ENCODE results near the gene GANC.

GANC gene

DNA sequence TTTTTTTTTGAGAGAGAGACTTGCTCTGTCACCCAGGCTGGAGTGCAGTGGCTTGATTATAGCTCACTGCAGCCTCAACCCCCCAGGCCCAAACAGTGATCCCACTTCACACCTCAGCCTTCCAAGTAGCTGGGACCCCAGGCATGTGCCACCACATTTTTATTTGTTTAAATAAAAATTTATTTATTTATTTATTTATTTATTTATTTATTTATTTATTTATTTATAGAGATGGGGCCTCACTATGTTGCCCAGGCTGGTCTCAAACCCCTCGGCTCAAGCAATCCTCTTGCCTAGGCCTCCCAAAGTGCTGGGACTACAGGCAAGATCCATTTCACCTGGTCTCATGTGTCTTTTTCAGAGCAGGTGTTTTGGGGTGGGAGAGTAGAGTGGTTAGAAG lies 101.8 kb downstream of the GANC start:
- no peak for TF ChIP-seq GATA2 (IDR thresholded peaks at IDR 0.05; ENCODE audit: low read depth, low read length)
- TF ChIP-seq GATA3 (IDR thresholded peaks at IDR 0.05; ENCODE audit: low read depth, low read length) = no peak

DNA sequence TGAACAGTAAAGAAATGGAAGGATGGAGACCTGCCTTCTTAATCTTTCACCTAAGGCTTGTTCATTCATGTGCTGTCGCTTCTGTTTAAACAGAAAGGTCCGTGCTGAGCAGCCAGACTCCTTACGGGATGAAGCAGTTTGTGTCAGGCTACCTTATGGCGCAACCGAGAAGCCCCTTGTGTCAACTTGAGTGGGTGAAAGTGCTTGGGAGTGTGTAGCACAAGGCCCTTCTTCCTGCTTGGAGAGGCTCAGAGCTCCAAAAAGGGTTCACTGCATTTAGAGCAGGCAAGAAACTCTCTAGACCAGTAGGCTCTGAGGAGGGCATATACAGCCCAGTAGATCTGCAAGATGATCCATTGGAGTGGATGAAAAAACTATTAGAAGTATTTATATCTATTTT lies 102.3 kb downstream of the GANC start:
- TF ChIP-seq GATA3 (IDR thresholded peaks at IDR 0.05; ENCODE audit: low read depth, low read length) (no peak), GATA2 (IDR thresholded peaks at IDR 0.05; ENCODE audit: low read depth, low read length) (no peak)

DNA sequence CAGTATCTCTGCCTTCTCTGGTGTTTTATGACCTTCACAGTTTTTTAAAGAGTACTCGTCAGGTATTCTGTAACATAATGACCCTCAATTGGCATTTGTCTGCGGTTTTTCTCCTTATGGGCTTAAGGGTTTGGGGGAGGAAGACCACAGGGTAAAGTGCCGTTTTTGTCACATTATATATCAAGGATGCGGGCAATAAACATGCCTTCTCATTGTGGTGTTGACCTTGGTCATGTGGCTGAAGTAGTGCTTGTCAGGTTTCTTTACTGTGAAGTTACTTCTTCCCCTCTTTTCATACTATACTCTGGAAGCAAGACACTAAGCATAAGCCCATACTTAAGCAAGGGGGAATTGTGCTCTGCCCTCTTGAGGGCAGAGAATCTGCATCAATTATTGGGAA lies 102.9 kb downstream of the GANC start:
- TF ChIP-seq GATA3 (IDR thresholded peaks at IDR 0.05; ENCODE audit: low read depth, low read length) (no peak), GATA2 (IDR thresholded peaks at IDR 0.05; ENCODE audit: low read depth, low read length) (no peak)

GRCh38 chr15:42378011-42378410 lies 105.0 kb downstream of the GANC start:
- TF ChIP-seq GATA3 (IDR thresholded peaks at IDR 0.05; ENCODE audit: low read depth, low read length) (no peak), GATA2 (IDR thresholded peaks at IDR 0.05; ENCODE audit: low read depth, low read length) (no peak)

DNA sequence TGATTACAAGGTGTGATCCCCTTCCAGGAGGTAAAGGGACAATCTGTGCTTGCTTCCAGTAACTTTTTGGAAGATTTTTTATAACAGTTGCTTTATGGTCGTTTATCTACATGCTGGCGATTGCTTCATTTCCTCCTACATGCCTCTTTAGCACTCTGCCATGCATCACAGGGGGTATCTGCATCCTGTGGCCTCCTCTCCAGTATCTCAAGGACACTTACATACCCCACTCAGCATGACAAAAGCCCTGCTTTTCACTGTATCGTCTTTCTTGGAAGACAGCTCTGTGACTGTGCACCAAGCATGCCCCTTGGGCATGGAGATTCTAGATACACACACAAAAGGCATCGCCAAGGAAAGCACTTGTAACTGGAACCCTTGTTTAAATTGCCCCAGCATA lies 111.6 kb downstream of the GANC start:
- no peak for TF ChIP-seq GATA2 (IDR thresholded peaks at IDR 0.05; ENCODE audit: low read depth, low read length)
- no peak for TF ChIP-seq GATA3 (IDR thresholded peaks at IDR 0.05; ENCODE audit: low read depth, low read length)

GRCh38 chr15:42385206-42385979 lies 112.4 kb downstream of the GANC start:
- no peak for TF ChIP-seq GATA3 (IDR thresholded peaks at IDR 0.05; ENCODE audit: low read depth, low read length)
- TF ChIP-seq GATA2 (IDR thresholded peaks at IDR 0.05; ENCODE audit: low read depth, low read length) = no peak

GRCh38 chr15:42385980-42386700 lies 113.1 kb downstream of the GANC start:
- TF ChIP-seq GATA2 (IDR thresholded peaks at IDR 0.05; ENCODE audit: low read depth, low read length) = no peak
- TF ChIP-seq GATA3 (IDR thresholded peaks at IDR 0.05; ENCODE audit: low read depth, low read length) = no peak

DNA sequence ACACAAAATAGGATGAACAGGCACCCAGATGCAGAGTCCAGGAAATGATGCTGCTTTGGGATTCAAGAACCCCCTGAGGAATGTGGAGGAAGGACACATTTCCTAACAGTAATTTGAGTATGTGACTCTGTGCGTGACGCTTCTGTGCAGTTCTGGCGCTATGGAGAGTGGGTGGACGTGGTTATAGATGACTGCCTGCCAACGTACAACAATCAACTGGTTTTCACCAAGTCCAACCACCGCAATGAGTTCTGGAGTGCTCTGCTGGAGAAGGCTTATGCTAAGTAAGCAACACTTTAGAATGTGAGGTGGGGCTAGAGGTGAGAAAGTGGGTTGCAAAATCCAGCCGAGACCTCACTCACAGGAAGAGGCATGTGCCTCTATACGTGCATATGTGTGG lies 114.6 kb downstream of the GANC start:
- TF ChIP-seq GATA3 (IDR thresholded peaks at IDR 0.05; ENCODE audit: low read depth, low read length) (no peak), GATA2 (IDR thresholded peaks at IDR 0.05; ENCODE audit: low read depth, low read length) (no peak)

DNA sequence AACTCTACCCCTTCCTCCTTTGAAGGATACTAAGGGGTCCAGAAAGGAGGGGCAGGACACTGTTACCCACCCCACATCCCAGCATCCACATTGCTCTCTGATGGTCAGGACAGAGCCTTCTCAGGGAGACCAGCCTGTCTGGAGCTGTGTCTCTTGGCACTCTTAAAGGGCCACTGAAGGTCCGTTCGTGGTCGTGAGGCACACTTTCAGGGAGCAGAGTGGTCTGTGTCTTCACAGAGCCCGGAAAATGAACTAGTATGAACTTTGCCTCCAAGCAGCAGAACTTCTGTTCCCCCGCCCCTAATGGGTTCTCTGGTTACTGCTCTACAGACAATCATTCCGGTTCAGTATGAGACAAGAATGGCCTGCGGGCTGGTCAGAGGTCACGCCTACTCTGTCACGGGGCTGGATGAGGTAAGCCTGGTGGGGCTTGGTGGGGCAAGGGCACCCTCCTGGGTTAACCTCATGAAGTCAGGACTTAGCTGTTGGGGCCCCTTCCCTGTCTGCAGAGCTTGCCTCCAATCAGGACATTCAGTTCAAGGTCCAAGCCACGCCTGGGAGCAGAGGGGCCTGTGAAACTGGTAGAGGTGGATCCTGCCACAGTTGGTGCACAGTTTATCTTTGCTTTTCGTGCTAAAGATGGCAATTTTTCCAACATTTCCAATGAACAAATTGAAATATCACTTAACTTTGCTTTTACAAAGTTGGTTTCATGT lies 119.5 kb downstream of the GANC start:
- no peak for TF ChIP-seq GATA3 (IDR thresholded peaks at IDR 0.05; ENCODE audit: low read depth, low read length)
- TF ChIP-seq GATA2 (IDR thresholded peaks at IDR 0.05; ENCODE audit: low read depth, low read length) = no peak

DNA sequence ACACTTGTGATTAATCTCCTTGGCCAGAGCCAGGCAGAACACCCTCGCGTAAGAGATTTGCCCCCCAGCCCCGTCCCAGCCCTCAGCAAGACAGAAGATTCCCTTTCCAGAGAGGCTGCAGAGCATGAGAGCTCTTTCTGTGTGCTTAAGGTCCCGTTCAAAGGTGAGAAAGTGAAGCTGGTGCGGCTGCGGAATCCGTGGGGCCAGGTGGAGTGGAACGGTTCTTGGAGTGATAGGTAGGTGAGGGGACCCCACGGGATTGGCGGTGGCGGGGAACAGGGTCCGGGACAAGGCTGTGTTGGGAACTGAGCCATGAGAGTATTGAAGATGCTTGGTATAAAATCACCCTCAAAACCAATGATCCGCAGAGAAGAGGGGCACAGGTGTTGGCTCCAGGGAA lies 121.1 kb downstream of the GANC start:
- TF ChIP-seq GATA3 (IDR thresholded peaks at IDR 0.05; ENCODE audit: low read depth, low read length) = no peak
- no peak for TF ChIP-seq GATA2 (IDR thresholded peaks at IDR 0.05; ENCODE audit: low read depth, low read length)

- no peak for TF ChIP-seq GATA2 (IDR thresholded peaks at IDR 0.05; ENCODE audit: low read depth, low read length)
- no peak for TF ChIP-seq GATA3 (IDR thresholded peaks at IDR 0.05; ENCODE audit: low read depth, low read length)
Measured at GRCh38 chr15:42395838-42396237, 122.8 kb downstream of the GANC start.

DNA sequence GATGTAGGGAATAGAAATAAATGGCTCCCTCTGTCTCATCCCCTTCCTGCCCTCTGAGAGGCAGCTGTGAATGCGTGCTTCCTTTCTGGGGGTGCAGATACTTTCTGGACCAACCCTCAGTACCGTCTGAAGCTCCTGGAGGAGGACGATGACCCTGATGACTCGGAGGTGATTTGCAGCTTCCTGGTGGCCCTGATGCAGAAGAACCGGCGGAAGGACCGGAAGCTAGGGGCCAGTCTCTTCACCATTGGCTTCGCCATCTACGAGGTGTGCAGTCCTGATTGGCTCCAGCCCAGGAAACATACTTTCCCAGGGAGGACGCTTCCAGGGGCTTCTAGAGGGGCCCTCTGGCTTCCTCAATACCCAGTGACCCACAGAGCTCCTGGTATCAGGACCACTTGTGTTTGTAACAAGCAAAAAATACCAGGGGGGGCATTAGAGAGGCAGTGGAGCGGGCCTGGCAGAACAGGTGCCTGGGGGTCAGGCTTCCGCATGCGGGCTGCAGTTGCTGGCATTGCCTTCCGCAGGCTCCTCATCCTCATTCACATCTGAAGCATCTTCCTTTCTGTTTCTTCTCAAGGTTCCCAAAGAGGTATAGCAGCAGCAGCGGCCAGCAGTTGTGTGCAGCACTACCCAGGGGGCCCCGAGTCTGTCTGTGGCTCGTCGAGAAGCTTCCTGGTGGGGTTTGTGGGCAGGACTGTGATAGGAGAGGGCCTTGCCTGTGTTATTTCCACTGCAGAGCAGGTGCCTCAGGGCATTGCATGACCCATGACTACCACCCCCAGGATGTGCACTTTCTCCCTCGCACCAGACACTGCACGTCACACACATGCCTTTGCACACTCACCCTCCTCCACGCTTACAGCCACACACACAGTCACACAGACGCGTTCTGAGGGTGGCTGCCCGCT lies 128.8 kb downstream of the GANC start:
- no peak for TF ChIP-seq GATA2 (IDR thresholded peaks at IDR 0.05; ENCODE audit: low read depth, low read length)
- no peak for TF ChIP-seq GATA3 (IDR thresholded peaks at IDR 0.05; ENCODE audit: low read depth, low read length)

DNA sequence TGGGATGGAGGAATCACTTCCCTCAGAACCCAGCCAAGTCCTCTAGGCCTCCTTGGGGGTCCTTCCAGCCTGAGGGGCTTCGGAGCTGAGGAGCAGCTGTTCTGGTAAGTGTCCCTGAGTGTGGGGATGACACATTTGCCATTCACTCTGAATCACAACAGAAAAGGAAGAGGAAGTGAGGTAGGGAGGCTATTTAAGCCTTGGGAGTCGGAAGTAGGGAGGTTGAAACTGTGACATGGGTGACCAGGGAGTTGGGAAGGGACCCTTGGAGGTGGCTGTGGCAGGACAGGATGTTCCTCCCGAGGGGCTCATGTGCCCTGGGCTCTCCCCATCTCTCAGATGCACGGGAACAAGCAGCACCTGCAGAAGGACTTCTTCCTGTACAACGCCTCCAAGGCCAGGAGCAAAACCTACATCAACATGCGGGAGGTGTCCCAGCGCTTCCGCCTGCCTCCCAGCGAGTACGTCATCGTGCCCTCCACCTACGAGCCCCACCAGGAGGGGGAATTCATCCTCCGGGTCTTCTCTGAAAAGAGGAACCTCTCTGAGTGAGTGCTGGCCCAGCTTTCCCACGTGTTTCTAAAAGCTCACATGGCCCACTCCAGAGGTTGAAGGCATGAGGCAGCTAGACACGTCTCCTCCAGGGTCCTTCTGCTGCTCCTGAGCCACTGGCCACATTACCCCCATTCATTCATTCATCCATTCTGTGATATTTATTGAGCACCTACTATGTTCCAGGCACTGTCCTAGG lies 129.6 kb downstream of the GANC start:
- TF ChIP-seq GATA3 (IDR thresholded peaks at IDR 0.05; ENCODE audit: low read depth, low read length) = no peak
- TF ChIP-seq GATA2 (IDR thresholded peaks at IDR 0.05; ENCODE audit: low read depth, low read length) = no peak
